Activated CD4-positive, alpha-beta memory T cell treated with anti-CD3 and anti-CD28 coated beads, Interleukin-2, amount 10 ng/mL, durations not matched to agents 7 days and 5 days (primary cell): ENCODE data around the gene PRKCG. TPM values are rescaled to one million over a fixed set of nuclear protein-coding genes. Genes with fewer than 3 reads are reported as not detected.
A peak's percentile ranks its signal among the peaks of the same experiment; 100 is the strongest.
"Not testable (repeated sequence)": the region's sequence is repeated elsewhere in the genome, so short reads cannot be mapped to it uniquely, and the experiment has no call there.

ENCODE experiments used
- CTCF ChIA-PET: fragments of 350-600 bp; sonication (Branson Sonifier 250); formaldehyde crosslinking; loops from one replicate; lab custom pipeline; 2021; ENCODE audit warnings: antibody characterized with exemption, inconsistent platforms; lab: Charles Lee
- POLR2A ChIA-PET: fragments of 350-600 bp; sonication (Branson Sonifier 250); formaldehyde crosslinking; loops from one replicate; lab custom pipeline; 2021; ENCODE audit warnings: antibody characterized with exemption; lab: Charles Lee
- DNase-seq: peaks from one replicate; pipeline ENCODE4 v3.0.0-alpha.2; 2020
- H3K27ac Mint-ChIP-seq: one replicate; pipeline ENCODE4 v1.8.0; 2021; ENCODE audit warnings: mild to moderate bottlenecking, mixed read lengths
- H3K27me3 Mint-ChIP-seq: one replicate; pipeline ENCODE4 v1.8.0; 2021; ENCODE audit warnings: mixed read lengths
- H3K36me3 Mint-ChIP-seq: one replicate; pipeline ENCODE4 v1.8.0; 2021; ENCODE audit warnings: low read depth, mixed read lengths
- H3K4me1 Mint-ChIP-seq: one replicate; pipeline ENCODE4 v1.8.0; 2021; ENCODE audit warnings: mixed read lengths
- H3K4me3 Mint-ChIP-seq: one replicate; pipeline ENCODE4 v1.8.0; 2021; ENCODE audit warnings: mild to moderate bottlenecking, mixed read lengths
- H3K9me3 Mint-ChIP-seq: one replicate; pipeline ENCODE4 v1.8.0; 2021; ENCODE audit warnings: mixed read lengths
- total RNA-seq, 2 experiments: library from RNA; stranded (reverse); gene quantifications; one replicate each; pipeline ENCODE4 v1.2.3, GENCODE V29; 2021

PRKCG gene
- total RNA-seq, 2 experiments from 2014 or later: not detected

DNA sequence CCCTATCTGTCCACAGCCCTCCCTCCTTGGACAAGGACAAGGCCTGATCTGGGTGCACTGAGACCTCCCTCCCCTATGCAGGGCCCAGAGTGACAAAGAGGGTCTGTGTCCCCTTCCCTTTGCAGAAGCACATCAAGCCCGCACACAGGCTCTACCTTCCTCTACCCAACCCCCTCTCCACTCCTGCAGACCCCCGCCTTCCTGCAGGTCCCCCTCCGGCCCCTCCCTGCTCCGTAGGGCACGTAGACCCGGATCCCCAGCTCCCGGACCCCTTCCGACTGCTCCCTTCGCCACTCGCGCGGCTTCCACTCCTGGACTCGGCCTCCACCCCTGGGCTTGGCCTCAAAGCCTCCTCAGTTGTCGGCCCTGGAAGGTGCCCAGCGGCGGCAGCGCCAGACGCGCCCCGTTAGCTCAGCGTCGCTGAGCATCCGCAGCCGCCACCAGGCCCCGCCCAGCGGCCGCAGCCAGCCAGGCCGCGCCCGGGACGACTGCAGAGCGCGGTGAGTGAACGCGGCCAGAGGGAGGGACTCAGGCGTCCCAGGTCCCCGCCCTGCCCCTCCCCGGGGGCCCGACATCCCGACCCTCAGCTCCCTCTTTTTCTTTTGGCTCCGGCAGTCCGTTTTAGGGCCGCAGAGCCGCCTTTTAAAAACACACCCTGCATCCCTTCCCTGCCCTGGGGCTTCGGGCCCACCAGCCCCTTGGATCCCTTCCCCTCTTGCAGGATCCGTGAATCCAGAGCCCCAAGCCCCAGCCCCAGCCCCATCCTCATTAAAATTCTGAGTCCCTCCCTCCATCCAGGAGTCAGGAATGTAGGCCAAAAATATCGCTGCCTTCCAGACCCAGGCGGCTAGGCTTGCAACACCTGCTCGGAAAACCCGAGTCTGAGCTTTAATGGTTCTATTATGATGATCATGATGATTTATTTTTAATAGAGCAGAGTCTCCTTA is 15.8 kb upstream of the PRKCG start:
- H3K36me3 Mint-ChIP-seq: peaks cover 14% of the 10 kb centered on the region
- H3K9me3 Mint-ChIP-seq: no peaks in the 10 kb centered on the region
- peaks cover 38% of the 10 kb centered on the region for H3K4me1 Mint-ChIP-seq
- peak overlapping the region; percentile 97 for H3K4me3 Mint-ChIP-seq
- ChIA-PET CTCF (interaction anchor here (0.6 to 3.5 kb wide), 11 partner anchors 12 to 332 kb away, joined by 3 to 31 read pairs (median 4); partner anchors contain the start of genes CNOT3 and PRKCG), POLR2A (interaction anchor here (0.8 to 4.0 kb wide), 10 partner anchors 9 to 532 kb away, joined by 3 to 49 read pairs (median 4); partner anchors contain the start of genes CNOT3, PRKCG and TSEN34)
- DNase-seq: peak; percentile 80
- peaks cover 2% of the 10 kb centered on the region for H3K27me3 Mint-ChIP-seq
- peak overlapping the region; percentile 90 for H3K27ac Mint-ChIP-seq

DNA sequence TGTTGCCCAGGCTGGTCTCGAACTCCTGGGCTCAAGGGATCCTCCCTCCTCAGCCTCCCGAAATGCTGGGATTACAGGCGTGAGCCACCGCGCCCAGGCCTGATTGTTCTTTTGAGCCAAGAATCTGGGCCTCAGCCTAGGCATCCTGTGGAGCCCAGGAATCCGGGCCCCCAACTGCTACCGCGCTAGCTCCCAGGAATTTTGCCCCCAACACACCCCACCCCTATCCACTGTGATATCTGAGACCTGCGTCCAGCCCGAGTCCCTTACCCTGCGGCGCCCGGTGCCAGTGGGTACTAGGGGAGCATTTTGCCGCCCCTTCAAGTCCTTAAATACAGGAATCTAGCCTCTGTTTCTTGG is 15.2 kb upstream of the PRKCG start:
- Mint-ChIP-seq H3K4me3 (peak overlapping the region; percentile 97), H3K27ac (peak overlapping the region; percentile 90), H3K36me3 (peaks cover 20% of the 10 kb centered on the region), H3K27me3 (peaks cover 2% of the 10 kb centered on the region), H3K4me1 (peaks cover 43% of the 10 kb centered on the region), H3K9me3 (no peaks in the 10 kb centered on the region)
- ChIA-PET POLR2A (interaction anchor here (1.0 to 4.0 kb wide), 7 partner anchors 10 to 324 kb away, joined by 4 to 49 read pairs (median 11); partner anchors contain the start of genes PRKCG and TSEN34), CTCF (interaction anchor here (0.7 to 3.5 kb wide), 8 partner anchors 12 to 270 kb away, joined by 3 to 31 read pairs (median 4); partner anchors contain the start of gene CNOT3)
- DNase-seq: no peak

DNA sequence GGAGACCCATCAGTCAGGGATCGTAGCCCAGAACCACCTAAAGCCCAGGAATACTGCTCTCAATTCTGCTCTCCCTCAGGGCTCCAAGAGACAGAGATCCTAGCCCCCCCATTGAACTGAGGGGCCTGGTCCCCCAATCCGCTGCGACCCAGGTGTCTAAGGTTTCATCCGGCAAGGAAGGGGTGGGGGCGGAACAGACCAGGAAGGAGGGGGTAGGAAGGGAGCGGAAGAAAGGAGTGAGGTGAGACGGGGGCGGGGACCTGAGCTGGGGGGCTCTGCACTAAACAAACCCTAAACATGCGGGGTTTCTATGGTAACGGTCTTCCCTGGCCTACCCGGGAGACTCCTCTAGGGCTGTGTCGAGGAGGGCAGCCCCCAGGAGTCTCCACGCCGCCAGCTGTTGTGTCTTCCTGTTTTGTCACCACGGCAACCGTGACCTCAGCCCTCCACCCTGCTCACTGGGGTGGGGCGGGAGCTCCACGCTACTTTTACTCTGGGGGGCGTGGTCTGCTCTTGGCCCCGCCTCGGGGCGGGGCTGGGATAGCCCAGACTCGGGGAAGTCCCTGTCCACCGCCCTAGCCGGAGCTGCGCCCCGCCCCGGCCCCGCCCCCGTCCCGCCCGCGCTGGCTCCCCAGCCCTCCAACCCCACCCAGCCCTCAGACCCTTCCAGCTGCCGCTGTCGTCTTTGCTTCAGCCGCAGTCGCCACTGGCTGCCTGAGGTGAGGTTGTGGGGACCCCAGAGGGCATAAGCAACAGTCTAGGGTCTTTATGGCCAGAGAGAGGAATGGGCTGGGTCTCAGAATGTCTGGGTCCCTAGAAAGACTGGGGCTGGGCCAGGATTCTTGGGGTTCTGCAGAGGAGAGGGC is 14.5 kb upstream of the PRKCG start, which contains the start of gene MYADM:
TSS of gene MYADM (plus strand) at position 659 of the 866 bp plus-strand sequence. CDS start 5,647 bp downstream, outside the sequence.
- H3K27ac Mint-ChIP-seq: peak within 1 kb of the TSS; percentile 90
- CTCF ChIA-PET: interaction anchor here (0.9 to 3.5 kb wide), 7 partner anchors 9 to 163 kb away, joined by 3 to 31 read pairs (median 4); partner anchors contain the start of gene PRKCG
- peak within 1 kb of the TSS; percentile 97 for H3K4me3 Mint-ChIP-seq
- H3K9me3 Mint-ChIP-seq: no peaks in the 10 kb centered on the region
- peaks cover 2% of the 10 kb centered on the region for H3K27me3 Mint-ChIP-seq
- POLR2A ChIA-PET: interaction anchor here (0.8 to 4.0 kb wide), 9 partner anchors 8 to 324 kb away, joined by 3 to 49 read pairs (median 10); partner anchors contain the start of genes PRKCG and TSEN34
- H3K36me3 Mint-ChIP-seq: peaks cover 21% of the 10 kb centered on the region
- DNase-seq: peak; percentile 100
- peaks cover 43% of the 10 kb centered on the region for H3K4me1 Mint-ChIP-seq

DNA sequence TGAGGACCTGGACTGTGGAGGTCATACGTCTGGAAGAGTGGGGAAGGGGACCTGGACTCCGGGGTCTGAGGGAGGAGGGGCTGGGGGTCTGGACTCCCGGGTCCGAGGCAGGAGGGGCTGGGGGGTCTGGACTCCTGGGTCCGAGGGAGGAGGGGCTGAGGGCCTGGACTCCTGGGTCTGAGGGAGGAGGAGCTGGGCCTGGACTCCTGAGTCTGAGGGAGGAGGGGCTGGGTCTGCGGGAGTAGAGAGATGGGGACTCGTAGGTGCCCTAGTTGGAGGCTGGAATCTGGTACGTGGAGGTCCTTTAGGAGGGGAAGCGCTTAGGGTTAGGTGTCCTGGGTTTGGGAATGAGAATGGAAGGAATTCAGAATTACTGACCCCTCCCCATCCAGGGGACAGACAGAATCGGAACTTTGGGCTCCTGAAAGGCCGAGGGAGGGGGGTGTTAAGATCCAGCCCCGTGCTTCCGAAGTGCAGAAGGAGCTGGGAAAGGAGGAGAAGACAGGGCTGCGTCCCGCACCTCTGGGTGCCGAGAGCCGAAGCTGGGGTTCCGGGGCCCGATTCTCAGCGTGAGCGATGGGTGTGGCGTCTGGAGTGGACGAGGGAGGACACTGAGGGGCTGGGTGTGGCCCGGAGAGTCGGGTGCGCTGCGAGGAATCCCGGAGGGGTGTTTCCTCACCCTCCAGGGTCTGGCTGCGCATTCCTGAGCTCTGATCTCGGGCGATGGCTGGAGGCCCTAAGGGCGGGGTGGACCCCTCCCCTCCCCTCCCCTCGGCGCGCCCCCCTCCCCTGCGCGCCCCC is 13.7 kb upstream of the PRKCG start:
- Mint-ChIP-seq H3K9me3 (no peaks in the 10 kb centered on the region), H3K27ac (peak overlapping the region; percentile 80), H3K4me3 (peak overlapping the region; percentile 97), H3K36me3 (peaks cover 27% of the 10 kb centered on the region), H3K4me1 (peaks cover 51% of the 10 kb centered on the region), H3K27me3 (no peaks in the 10 kb centered on the region)
- POLR2A ChIA-PET: interaction anchor here (0.6 to 4.0 kb wide), 10 partner anchors 8 to 323 kb away, joined by 3 to 49 read pairs (median 8); partner anchors contain the start of genes PRKCG and TSEN34
- CTCF ChIA-PET: interaction anchor here (0.9 to 3.5 kb wide), 6 partner anchors 8 to 162 kb away, joined by 3 to 31 read pairs (median 4); partner anchors contain the start of gene PRKCG
- DNase-seq: peak; percentile 59

DNA sequence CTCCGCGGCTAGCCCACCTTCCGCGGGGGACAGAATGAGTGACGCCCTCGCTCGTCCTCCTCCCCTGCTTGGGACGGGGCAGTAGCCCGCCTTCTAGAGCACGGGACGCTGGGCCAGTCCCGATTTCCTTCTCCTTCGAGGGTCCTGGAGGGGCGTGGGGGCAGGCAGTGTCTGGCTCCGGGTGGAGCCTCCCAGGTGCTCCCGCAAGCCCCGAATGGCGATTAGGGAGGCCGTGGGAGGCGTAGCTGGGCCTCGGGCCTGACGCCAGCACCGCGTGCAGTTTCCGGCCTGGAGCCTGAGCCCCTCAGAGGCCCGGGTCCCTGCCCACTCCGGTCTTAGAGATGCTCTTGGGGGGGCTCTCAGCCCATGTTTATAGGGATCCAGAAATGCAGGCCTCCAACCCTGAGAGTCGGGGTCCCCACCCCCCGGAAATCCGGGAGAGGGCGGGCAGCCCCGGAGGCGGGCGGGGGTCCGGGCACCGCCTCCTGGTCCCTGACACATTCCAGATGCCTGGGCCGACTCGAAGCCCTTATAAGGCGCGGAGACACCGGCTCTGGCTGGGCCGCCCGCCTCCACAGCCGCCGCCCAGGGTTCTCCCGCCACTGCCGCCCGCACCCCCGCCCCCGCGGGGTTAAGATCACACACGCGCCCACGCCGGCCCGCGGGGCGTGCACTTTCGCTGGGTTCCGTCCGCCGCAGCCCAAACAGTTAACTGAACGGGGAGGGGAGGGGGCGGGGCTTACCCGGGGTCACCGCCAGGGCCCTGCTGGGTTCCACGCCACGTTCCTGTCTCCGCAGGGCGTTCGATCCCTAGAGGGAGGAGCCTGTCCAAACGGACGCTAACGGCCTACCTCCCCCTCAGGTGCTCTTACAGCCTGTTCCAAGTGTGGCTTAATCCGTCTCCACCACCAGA is 12.8 kb upstream of the PRKCG start:
- CTCF ChIA-PET: interaction anchor here (0.9 to 1.1 kb wide), 2 partner anchors 17 to 161 kb away, joined by 3 to 5 read pairs; no protein-coding TSS in a partner anchor
- POLR2A ChIA-PET: interaction anchor here (0.6 to 4.0 kb wide), 5 partner anchors 8 to 36 kb away, joined by 3 to 49 read pairs (median 10); partner anchors contain the start of gene PRKCG
- no peaks in the 10 kb centered on the region for H3K27me3 Mint-ChIP-seq
- H3K4me1 Mint-ChIP-seq: peaks cover 59% of the 10 kb centered on the region
- peaks cover 36% of the 10 kb centered on the region for H3K36me3 Mint-ChIP-seq
- DNase-seq: peak; percentile 92
- H3K9me3 Mint-ChIP-seq: no peaks in the 10 kb centered on the region
- H3K4me3 Mint-ChIP-seq: peak overlapping the region; percentile 97
- H3K27ac Mint-ChIP-seq: peak overlapping the region; percentile 81

DNA sequence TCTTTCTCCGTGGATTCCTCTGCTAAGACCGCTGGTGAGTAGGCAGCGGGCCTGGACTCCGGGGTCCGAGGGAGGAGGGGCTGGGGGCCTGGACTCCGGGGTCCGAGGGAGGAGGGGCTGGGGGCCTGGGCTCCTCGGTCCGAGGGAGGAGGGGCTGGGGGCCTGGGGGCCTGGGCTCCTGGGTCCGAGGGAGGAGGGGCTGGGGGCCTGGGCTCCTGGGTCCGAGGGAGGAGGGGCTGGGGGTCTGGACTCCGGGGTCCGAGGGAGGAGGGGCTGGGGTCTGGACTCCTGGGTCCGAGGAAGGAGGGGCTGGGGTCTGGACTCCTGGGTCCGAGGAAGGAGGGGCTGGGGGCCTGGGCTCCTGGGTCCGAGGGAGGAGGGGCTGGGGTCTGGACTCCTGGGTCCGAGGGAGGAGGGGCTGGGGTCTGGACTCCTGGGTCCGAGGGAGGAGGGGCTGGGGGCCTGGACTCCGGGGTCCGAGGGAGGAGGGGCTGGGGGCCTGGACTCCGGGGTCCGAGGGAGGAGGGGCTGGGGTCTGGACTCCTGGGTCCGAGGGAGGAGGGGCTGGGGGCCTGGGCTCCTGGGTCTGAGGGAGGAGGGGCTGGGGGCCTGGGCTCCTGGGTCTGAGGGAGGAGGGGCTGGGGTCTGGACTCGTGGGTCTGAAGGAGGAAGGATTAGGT is 12.1 kb upstream of the PRKCG start:
- Mint-ChIP-seq H3K27ac (peak overlapping the region; percentile 81), H3K4me1 (peaks cover 64% of the 10 kb centered on the region), H3K4me3 (peak overlapping the region; percentile 97), H3K36me3 (peaks cover 44% of the 10 kb centered on the region)
- not testable (repeated sequence) for DNase-seq, H3K9me3 Mint-ChIP-seq, H3K27me3 Mint-ChIP-seq
- ChIA-PET POLR2A (interaction anchor here (1.7 kb wide), 1 partner anchor 18 kb away, joined by 6 read pairs; no protein-coding TSS in a partner anchor), CTCF (interaction anchor here (1.9 kb wide), 1 partner anchor 12 kb away, joined by 4 read pairs; the partner anchor contains the start of gene PRKCG)

DNA sequence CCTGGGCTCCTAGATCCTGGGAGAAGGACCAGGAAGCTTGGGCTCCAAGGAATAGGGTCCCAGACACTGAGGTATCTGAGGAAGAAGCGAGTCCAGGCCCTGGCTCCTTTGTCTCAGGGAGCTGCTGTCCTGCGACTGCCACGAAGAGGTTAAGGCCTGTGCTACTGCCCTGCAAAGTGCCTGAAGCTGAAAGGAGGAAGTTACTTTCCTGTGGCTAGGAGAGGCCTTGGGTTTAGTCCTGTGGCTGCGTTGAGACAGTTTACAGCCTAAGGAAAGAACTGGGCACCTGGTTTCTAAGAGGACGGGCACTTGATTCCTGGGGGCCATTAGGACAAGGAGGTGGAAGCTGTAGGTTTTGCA is 11.5 kb upstream of the PRKCG start:
- Mint-ChIP-seq H3K36me3 (peaks cover 47% of the 10 kb centered on the region), H3K4me1 (peaks cover 64% of the 10 kb centered on the region), H3K4me3 (peak overlapping the region; percentile 61), H3K9me3 (no peaks in the 10 kb centered on the region), H3K27ac (peak overlapping the region; percentile 41), H3K27me3 (no peaks in the 10 kb centered on the region)
- DNase-seq: no peak
- ChIA-PET CTCF (interaction anchor here (1.9 kb wide), 1 partner anchor 11 kb away, joined by 4 read pairs; the partner anchor contains the start of gene PRKCG), POLR2A (interaction anchor here (1.7 kb wide), 1 partner anchor 19 kb away, joined by 6 read pairs; no protein-coding TSS in a partner anchor)

DNA sequence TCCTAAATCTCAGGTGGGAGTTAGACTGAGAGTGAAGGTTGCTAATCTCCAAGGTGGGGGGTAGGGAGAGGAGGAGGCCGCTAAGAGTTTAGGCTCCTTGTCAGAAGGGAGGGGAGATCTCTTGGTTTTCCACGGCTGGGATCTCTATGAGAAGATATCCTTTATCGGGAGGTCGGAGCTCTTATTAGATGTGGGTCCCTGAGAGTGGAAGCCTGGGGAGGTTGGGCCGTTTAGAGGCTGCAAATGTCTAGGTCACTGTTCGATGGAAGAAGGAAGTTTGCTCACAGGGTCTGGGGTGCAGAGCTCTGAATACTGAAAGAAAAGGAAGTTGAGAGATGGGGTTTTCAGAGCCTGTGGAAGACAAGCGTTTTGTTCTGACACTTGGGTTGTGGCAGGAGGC is 10.5 kb upstream of the PRKCG start:
- H3K4me1 Mint-ChIP-seq: peaks cover 59% of the 10 kb centered on the region
- H3K4me3 Mint-ChIP-seq: peak overlapping the region; percentile 26
- no peaks in the 10 kb centered on the region for H3K27me3 Mint-ChIP-seq
- peak overlapping the region; percentile 41 for H3K27ac Mint-ChIP-seq
- peaks cover 55% of the 10 kb centered on the region for H3K36me3 Mint-ChIP-seq
- no peak for DNase-seq
- H3K9me3 Mint-ChIP-seq: no peaks in the 10 kb centered on the region
- ChIA-PET CTCF (interaction anchor here (1.9 kb wide), 1 partner anchor 10 kb away, joined by 4 read pairs; the partner anchor contains the start of gene PRKCG), POLR2A (interaction anchor here (1.7 kb wide), 1 partner anchor 20 kb away, joined by 6 read pairs; no protein-coding TSS in a partner anchor)

DNA sequence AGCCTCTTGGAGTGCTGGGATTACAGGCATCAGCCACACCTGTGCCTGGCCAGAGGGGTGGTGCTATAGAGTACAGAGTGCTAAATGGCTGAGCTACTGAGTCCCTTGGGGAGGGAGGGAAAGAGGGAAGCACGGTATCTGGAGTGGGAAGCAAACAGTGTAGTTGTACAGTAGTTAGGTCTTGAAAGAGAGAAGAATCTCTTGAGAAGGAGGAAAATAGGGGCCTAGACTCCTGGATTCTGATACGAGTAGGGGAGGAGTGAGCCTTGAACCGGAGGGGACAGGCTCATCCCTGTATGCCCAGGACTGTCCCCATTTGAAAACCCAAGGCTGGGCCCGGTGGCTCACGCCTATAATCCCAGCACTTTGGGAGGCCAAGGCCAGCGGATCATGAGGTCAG is 9.2 kb upstream of the PRKCG start:
- Mint-ChIP-seq H3K9me3 (no peaks in the 10 kb centered on the region), H3K4me3 (no peak overlapping the region), H3K27me3 (no peaks in the 10 kb centered on the region), H3K4me1 (peaks cover 61% of the 10 kb centered on the region), H3K36me3 (peaks cover 64% of the 10 kb centered on the region), H3K27ac (peak overlapping the region; percentile 86)
- POLR2A ChIA-PET: no interaction called here
- DNase-seq: no peak
- CTCF ChIA-PET: interaction anchor here (1.2 kb wide), 1 partner anchor 150 kb away, joined by 3 read pairs; no protein-coding TSS in a partner anchor
